Left ventricle myocardium superior (tissue), 1 donor: ENCODE results near the gene ZNF768. TPM values are rescaled to one million over a fixed set of nuclear protein-coding genes. Genes with fewer than 3 reads are reported as not detected.

ENCODE experiments used
- ATAC-seq: fragments of 200-7000 bp; cut with Tn5 transposase; one replicate; pipeline ENCODE4 v1.9.1; 2020; ENCODE audit warnings: mild to moderate bottlenecking, moderate library complexity
- DNase-seq: peaks from one replicate; pipeline ENCODE4 v3.0.0-alpha.2; 2020
- intact Hi-C: fragments of 100-400 bp; cut with micrococcal nuclease; formaldehyde crosslinking; loops from one replicate; pipeline ENCODE4 v1.11.0; 2022
- total RNA-seq: library from RNA; stranded (reverse); fragmentation: NEBNext Ultra II Directional; extraction: Animal tissue kit (Norgen Biotek cat#: 25700); gene quantifications from one replicate; pipeline ENCODE4 v1.2.1, GENCODE V29; 2021
- donor health status: DM: no; HTN: yes; CAD: no; lungs with severe emphysema.

ZNF768 gene
- total RNA-seq, 1 donor from 2014 or later: 75.4 TPM

GRCh38 chr16:30521873-30522641 is 4.3 kb downstream of the ZNF768 start:
- intact Hi-C loops: no loop called here
- ATAC-seq: no peak
- DNase-seq: no peak

GRCh38 chr16:30521476-30521872 is 4.9 kb downstream of the ZNF768 start:
- ATAC-seq (no peak), DNase-seq (no peak)

GRCh38 chr16:30519120-30520049 is 7.0 kb downstream of the ZNF768 start:
- intact Hi-C loops: no loop called here
- no peak for DNase-seq
- ATAC-seq: no peak

More at GRCh38 chr16:30521476-30521872, 4.9 kb downstream of the ZNF768 start:
- intact Hi-C loops: no loop called here

- intact Hi-C loops: no loop called here
- DNase-seq (no peak), ATAC-seq (no peak)
Measured at GRCh38 chr16:30518552-30518951, 7.8 kb downstream of the ZNF768 start.

GRCh38 chr16:30515275-30515674 is 11.1 kb downstream of the ZNF768 start:
- intact Hi-C loops: no loop called here
- DNase-seq (no peak), ATAC-seq (no peak)

GRCh38 chr16:30511509-30511908 is 14.9 kb downstream of the ZNF768 start:
- intact Hi-C loops: no loop called here
- ATAC-seq (no peak), DNase-seq (no peak)

GRCh38 chr16:30510376-30510938 is 15.9 kb downstream of the ZNF768 start:
- no peak for ATAC-seq
- DNase-seq: no peak
- intact Hi-C loops: no loop called here

GRCh38 chr16:30509081-30509765 is 17.1 kb downstream of the ZNF768 start:
- DNase-seq (no peak), ATAC-seq (no peak)

GRCh38 chr16:30503403-30504296 is 22.7 kb downstream of the ZNF768 start:
- intact Hi-C loops: no loop called here
- no peak for DNase-seq
- ATAC-seq: no peak

More at GRCh38 chr16:30509081-30509765, 17.1 kb downstream of the ZNF768 start:
- intact Hi-C loops: no loop called here

GRCh38 chr16:30499284-30499683 is 27.1 kb downstream of the ZNF768 start:
- intact Hi-C loops: no loop called here

GRCh38 chr16:30494709-30495108 is 31.7 kb downstream of the ZNF768 start:
- no peak for ATAC-seq
- DNase-seq: no peak
- intact Hi-C loops: no loop called here

More at GRCh38 chr16:30499284-30499683, 27.1 kb downstream of the ZNF768 start:
- DNase-seq (no peak), ATAC-seq (no peak)

GRCh38 chr16:30493941-30494488 is 32.4 kb downstream of the ZNF768 start:
- no peak for ATAC-seq
- intact Hi-C loops: no loop called here
- no peak for DNase-seq

GRCh38 chr16:30491744-30492308 is 34.5 kb downstream of the ZNF768 start:
- intact Hi-C loops: no loop called here
- DNase-seq: no peak
- peak; percentile 20 for ATAC-seq

- no peak for ATAC-seq
- DNase-seq: no peak
- intact Hi-C loops: no loop called here
Measured at GRCh38 chr16:30491229-30491628, 35.1 kb downstream of the ZNF768 start.

GRCh38 chr16:30490210-30490609 is 36.2 kb downstream of the ZNF768 start:
- intact Hi-C loops: no loop called here
- ATAC-seq (no peak), DNase-seq (no peak)

- DNase-seq (no peak), ATAC-seq (no peak)
- intact Hi-C loops: no loop called here
Measured at GRCh38 chr16:30488764-30489605, 37.4 kb downstream of the ZNF768 start.
